ENCODE measurements around the gene COPS3. TPM values are rescaled to one million over a fixed set of nuclear protein-coding genes. Genes with fewer than 3 reads are reported as not detected.

The COPS3 gene
- total RNA-seq, 6 experiments from 2014 or later, result 82.3 to 93.7 (median 86.7) TPM

GRCh38 chr17:17226451-17227265 lies 54.4 kb downstream of the COPS3 start:
- Mint-ChIP-seq H3K9me3 (no peaks in the 10 kb centered on the region), H3K27ac (no peak overlapping the region), H3K4me3 (no peak overlapping the region), H3K4me1 (ENCODE audit: low read depth) (no peaks in the 10 kb centered on the region), H3K36me3 (ENCODE audit: low read depth) (peaks cover 55% of the 10 kb centered on the region), H3K27me3 (ENCODE audit: insufficient read depth) (no peaks in the 10 kb centered on the region; the same call in 1 of the 2 replicates)
- TF ChIP-seq CTCF (IDR thresholded peaks at IDR 0.05), result no peak
- DNase-seq, result no peak

GRCh38 chr17:17225901-17226300 lies 55.1 kb downstream of the COPS3 start:
- Mint-ChIP-seq H3K9me3 (no peaks in the 10 kb centered on the region), H3K4me3 (no peak overlapping the region), H3K27ac (no peak overlapping the region), H3K27me3 (ENCODE audit: insufficient read depth) (no peaks in the 10 kb centered on the region; the same call in 1 of the 2 replicates), H3K4me1 (ENCODE audit: low read depth) (no peaks in the 10 kb centered on the region), H3K36me3 (ENCODE audit: low read depth) (peaks cover 49% of the 10 kb centered on the region)
- DNase-seq, result no peak
- TF ChIP-seq CTCF (IDR thresholded peaks at IDR 0.05), result no peak

- Mint-ChIP-seq H3K4me1 (ENCODE audit: low read depth) (no peaks in the 10 kb centered on the region), H3K27me3 (ENCODE audit: insufficient read depth) (peaks cover 3% of the 10 kb centered on the region), H3K27ac (no peak overlapping the region), H3K9me3 (no peaks in the 10 kb centered on the region), H3K4me3 (no peak overlapping the region), H3K36me3 (ENCODE audit: low read depth) (peaks cover 41% of the 10 kb centered on the region)
- no peak for TF ChIP-seq CTCF (IDR thresholded peaks at IDR 0.05)
- DNase-seq, result no peak
These were observed 56.9 kb downstream of the COPS3 start for GRCh38 chr17:17224137-17224536.

- Mint-ChIP-seq H3K27ac (no peak overlapping the region), H3K4me3 (no peak overlapping the region), H3K9me3 (no peaks in the 10 kb centered on the region), H3K27me3 (ENCODE audit: insufficient read depth) (peaks cover 3% of the 10 kb centered on the region), H3K4me1 (ENCODE audit: low read depth) (no peaks in the 10 kb centered on the region), H3K36me3 (ENCODE audit: low read depth) (peaks cover 37% of the 10 kb centered on the region)
- no peak for TF ChIP-seq CTCF (IDR thresholded peaks at IDR 0.05)
- DNase-seq, result no peak
These were observed 57.3 kb downstream of the COPS3 start for GRCh38 chr17:17223736-17224135.

- H3K9me3 Mint-ChIP-seq, result no peaks in the 10 kb centered on the region
- no peak for TF ChIP-seq CTCF (IDR thresholded peaks at IDR 0.05)
- H3K27me3 Mint-ChIP-seq (ENCODE audit: insufficient read depth), result peaks cover 3% of the 10 kb centered on the region
- H3K4me3 Mint-ChIP-seq, result no peak overlapping the region
- DNase-seq, result no peak
- no peak overlapping the region for H3K27ac Mint-ChIP-seq
- peaks cover 45% of the 10 kb centered on the region for H3K36me3 Mint-ChIP-seq (ENCODE audit: low read depth)
- no peaks in the 10 kb centered on the region for H3K4me1 Mint-ChIP-seq (ENCODE audit: low read depth)
These were observed 59.7 kb downstream of the COPS3 start for GRCh38 chr17:17221329-17221728.
